HuH-7.5 (cell line): ENCODE data around the gene HOXC4.

ENCODE experiments used
- DNase-seq: peaks from one replicate; pipeline ENCODE4 v3.0.0; 2011; ENCODE audit warnings: low spot score

HOXC4 gene

DNA sequence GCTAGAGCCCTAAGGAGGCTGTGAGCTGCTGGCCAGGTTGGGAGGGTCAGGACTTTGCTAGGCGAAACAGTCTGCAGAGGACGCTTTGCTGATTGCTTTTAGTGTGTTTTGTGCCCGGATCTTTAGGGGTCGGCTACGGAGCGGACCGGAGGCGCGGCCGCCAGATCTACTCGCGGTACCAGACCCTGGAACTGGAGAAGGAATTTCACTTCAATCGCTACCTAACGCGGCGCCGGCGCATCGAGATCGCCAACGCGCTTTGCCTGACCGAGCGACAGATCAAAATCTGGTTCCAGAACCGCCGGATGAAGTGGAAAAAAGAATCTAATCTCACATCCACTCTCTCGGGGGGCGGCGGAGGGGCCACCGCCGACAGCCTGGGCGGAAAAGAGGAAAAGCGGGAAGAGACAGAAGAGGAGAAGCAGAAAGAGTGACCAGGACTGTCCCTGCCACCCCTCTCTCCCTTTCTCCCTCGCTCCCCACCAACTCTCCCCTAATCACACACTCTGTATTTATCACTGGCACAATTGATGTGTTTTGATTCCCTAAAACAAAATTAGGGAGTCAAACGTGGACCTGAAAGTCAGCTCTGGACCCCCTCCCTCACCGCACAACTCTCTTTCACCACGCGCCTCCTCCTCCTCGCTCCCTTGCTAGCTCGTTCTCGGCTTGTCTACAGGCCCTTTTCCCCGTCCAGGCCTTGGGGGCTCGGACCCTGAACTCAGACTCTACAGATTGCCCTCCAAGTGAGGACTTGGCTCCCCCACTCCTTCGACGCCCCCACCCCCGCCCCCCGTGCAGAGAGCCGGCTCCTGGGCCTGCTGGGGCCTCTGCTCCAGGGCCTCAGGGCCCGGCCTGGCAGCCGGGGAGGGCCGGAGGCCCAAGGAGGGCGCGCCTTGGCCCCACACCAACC, 23.9 kb upstream of the HOXC4 start:
- no peak for DNase-seq

DNA sequence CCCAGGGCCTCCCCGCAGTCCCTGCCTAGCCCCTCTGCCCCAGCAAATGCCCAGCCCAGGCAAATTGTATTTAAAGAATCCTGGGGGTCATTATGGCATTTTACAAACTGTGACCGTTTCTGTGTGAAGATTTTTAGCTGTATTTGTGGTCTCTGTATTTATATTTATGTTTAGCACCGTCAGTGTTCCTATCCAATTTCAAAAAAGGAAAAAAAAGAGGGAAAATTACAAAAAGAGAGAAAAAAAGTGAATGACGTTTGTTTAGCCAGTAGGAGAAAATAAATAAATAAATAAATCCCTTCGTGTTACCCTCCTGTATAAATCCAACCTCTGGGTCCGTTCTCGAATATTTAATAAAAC, 23.2 kb upstream of the HOXC4 start:
- DNase-seq: no peak

- no peak for DNase-seq
Observed at GRCh38 chr12:54030889-54031471, 22.7 kb upstream of the HOXC4 start.

DNA sequence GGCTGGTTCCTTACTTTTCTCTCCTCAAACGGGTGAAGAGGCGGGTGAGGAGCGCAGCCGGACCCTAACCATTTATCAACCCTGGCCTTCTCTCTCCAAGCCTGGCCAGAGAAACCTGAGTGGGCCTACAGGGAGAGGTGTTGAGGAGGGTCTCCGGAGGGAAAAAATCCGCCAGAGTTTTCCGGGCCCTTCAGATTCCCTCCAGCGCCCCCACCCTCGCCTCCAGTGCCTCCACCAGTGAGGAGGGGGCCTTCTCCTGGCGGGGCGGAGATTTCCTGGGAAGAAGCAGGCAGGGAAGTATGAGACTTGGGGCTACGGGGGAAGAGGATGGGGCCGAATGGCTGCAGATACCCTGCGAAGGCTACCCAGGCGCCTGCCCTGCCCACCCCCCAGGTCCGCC, 22.2 kb upstream of the HOXC4 start:
- DNase-seq: no peak

DNA sequence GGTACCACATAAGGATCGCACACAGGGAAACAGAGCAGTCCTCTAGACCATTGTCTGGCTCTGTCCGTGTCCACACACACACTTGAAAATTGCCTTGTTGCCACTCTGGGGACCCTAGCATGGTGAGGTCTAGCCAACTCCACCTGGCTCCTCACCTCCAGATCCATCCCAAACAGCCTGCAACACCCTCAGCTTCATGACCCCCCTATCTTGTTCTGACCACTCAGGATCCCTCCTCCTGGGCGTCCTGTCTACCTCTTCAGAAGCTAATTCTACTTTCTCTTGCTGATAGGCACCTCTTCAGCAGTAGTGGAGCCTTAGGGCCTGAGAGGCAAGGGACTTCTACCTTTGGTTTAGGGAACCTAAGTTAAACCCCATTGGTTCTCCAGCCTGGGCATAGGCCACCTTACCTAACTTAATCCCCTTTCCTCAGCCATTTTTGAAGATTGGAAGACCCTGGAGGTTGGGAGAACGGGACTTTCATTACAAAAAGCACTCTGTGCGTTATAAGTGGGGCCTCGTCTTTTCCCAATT, 21.5 kb upstream of the HOXC4 start:
- DNase-seq: no peak

GRCh38 chr12:54032627-54033100, 21.0 kb upstream of the HOXC4 start, which contains the start of gene HOXC5:
Gene HOXC5, plus strand, starts transcription at chr12:54033050. Its CDS starts 73 bp downstream, at chr12:54033123.
- peak; percentile 95 for DNase-seq

GRCh38 chr12:54033106-54033979, 20.3 kb upstream of the HOXC4 start:
- peak; percentile 82 for DNase-seq

- peak; percentile 77 for DNase-seq
Observed at GRCh38 chr12:54033980-54034784, 19.5 kb upstream of the HOXC4 start.

DNA sequence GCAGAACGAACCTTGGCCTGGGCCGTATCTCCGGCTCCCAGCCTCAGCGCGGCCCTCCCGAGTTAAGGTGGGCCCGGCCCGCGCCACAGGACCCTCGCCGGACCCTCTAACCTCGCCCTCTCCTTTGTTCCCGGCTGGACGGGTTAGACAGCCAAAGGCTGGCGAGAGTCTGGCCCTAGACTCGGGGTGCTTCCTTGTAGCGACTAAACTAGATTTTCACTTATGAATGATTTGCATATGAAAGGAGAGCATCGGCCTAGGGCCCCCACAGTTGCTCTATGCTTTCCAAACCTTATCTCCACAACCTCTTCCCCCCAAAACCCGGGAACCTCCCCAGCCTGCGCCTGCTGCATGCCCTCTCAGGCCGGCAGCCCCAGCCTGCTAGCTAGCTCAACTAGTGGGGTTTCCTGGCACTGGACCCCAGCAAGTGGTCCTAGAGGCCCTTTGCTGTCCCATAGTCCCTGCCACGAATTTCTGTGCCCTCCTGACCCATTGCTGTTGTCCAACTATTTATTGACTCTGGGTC, 18.8 kb upstream of the HOXC4 start:
- DNase-seq: no peak

DNA sequence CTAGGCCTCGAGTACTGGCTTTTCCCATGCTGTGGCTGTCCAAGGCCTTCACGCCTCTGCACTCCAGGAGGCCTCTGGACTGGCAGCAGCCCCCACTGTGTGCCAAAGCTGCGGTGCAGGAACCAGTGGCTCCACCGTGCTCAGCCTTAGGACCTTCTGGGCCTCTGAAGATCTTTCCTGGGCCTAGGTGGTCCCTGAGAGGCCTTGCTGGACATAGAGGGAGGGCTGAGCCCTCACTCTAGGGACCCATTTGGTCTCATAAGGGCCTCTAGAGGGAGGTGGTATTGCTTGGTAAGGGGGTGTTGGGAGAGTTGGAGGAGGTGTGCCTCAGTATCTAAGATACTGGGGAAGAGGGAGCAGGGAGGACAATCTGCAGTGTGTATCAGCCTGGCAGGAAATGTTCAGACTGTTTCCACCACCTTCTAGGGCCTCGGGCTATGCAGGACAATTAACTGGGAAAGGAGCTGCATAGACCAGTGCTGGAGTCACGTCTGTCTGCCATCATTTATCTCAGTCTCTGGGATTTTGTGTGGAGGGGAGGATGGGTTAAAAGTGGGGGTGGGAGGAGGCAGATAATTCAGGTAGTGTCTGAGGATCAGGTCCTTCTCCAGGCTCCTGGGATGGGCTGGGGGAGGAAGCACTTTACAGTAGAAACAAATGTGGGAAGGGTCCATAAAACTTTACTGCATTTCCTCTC, 17.9 kb upstream of the HOXC4 start:
- no peak for DNase-seq

DNA sequence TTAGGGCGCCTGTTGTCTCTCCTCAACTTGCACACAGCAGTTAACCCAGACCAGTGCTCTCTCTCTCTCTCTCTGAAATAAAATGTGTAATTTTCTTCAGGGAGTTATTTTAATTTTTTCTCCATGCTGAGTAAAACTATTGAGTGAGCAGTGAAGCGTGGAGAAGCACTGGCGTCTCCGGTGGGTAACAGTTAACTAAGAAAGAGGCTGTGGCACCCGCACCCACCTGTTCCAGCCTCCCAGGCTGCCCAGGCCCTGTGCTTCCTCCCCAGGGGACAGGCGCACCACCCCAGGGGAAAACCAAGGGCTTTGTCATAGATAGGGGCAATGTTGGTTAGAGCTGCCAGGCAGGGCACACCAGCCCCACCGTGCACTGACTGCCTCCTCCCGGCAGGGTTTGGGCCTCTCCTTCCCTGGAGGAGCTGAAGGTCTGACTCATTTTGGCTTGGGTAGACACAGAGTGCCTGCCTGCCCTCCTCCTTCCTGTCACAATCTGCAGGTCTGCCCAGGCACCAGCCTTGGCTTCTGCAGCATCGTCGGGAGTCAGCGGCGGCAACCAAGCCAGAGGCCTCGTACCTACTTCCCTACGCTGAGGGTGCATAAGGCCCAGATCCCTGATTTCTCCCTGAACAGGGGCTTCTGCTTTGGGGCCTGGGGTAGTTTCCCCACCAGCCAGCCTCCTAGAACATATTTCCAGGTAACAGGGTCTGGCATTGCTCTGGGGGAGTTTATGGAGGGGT, 16.8 kb upstream of the HOXC4 start:
- no peak for DNase-seq

GRCh38 chr12:54037360-54038283, 16.0 kb upstream of the HOXC4 start:
- no peak for DNase-seq

DNA sequence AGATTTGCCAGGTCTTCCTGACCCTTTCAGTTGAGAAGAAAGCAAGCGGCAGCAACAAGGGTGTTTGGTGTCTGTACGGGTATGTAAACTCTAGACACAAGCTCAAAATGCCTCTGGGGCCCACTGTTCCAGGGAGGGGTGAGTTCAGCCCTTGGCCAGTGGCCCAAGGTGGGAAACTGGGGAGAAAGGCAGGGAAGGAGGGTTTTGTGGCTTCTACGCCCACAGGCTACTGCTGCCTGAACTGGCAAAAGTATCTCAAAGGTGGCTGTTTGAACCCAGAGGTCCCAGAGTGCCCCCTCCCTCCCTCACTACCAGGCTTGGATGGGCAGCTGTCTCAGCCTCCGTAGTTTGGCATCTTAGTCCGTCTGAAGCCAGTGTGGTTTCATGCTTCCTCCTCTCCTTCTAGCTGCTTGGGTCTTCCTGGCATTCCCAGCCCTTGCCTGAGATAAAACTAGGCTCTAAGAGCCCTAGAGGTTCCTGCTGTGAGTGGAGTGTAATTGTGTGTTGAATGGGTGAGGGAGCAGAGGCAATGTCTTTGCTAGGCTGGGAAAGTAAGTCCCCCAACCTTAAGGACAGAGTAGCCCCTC, 15.3 kb upstream of the HOXC4 start:
- DNase-seq: no peak

- no peak for DNase-seq
Observed at GRCh38 chr12:54038871-54039414, 14.7 kb upstream of the HOXC4 start.

DNA sequence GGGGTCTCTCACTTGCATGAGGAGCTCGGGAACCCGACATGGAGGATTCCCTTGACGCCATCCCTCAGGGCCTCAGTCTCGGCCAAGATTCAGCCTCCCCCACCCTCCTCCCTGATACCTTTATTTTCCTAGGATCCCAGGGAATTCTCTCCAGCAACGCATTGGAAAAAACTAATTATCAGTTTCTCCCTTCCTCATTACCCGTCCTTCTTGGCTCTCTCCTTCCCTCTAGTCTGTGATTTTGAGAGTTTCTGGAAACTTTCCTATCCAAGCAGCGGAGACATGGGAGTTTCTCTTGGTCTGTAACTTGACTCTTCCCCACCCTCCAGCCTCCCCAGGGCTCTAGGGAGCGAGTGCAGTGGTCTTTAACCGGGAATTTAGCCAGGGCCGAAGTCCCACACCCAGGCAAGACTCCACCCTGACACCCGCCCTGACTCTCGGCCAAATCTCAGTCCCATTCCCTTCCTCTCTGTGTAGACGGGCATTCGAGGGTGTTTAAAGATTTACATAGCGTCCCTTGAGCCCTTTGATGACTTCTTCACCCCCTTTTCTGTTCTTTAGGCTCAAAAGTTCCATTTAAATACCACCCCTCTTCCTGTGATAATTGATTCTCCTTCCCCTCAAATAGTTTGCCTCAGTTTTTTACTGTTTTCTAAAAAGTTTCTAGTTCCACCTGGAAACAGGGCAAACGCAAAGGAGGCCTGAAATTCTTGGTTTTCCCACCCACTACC, 14.1 kb upstream of the HOXC4 start:
- DNase-seq: no peak

- DNase-seq: no peak
Observed at GRCh38 chr12:54040148-54040494, 13.5 kb upstream of the HOXC4 start.

DNA sequence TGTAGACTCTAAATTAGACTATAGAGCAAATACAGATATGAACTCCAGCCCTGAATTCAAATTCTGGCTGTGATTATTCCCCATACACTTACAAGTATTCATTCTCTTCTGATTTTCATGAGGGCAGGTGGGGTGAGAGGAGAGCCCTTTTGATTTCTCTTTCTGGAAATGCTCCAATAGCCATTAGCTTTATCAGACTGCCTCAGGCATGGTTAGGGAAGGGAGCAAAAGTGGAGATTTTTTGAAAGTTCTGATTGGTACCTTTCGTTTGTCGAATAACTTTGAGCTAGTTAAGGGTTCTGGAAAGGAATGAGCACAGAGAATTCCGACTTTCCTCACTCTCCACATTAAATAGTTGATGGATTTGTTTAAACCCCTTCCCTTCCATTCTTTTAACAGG, 13.0 kb upstream of the HOXC4 start:
- no peak for DNase-seq
